Measurements from ENCODE around the gene LIN7B. TPM values are rescaled to one million over a fixed set of nuclear protein-coding genes. Genes with fewer than 3 reads are reported as not detected.

LIN7B gene
- total and polyA plus RNA-seq, 2 of the 8 experiments (the other 6 are each of a cell fraction or from before 2014, with no cell fraction given): 4.1 to 4.2 TPM

- H2BK120ac ChIP-seq (replicated peaks; ENCODE audit: low read depth, low read length): no peak overlapping the region
- H3K36me3 ChIP-seq (ENCODE audit: control insufficient read depth in 2 of 4, insufficient read depth in 4 of 4, low read length in 3 of 4): peaks cover 40 to 66% (median 59%) of the 10 kb centered on the region in 4 experiments
- peaks cover 27 to 36% of the 10 kb centered on the region in 2 experiments for H4K20me1 ChIP-seq (replicated peaks in 1 of 2; ENCODE audit: control insufficient read depth in 1 of 2, insufficient read depth in 2 of 2, low read length in 2 of 2)
- no peaks in the 10 kb centered on the region for H3K27me3 ChIP-seq (replicated peaks in 1 of 4; ENCODE audit: control insufficient read depth in 3 of 4, extremely low read depth in 1 of 4, insufficient read depth in 3 of 4, low read length in 3 of 4)
- H3K79me2 ChIP-seq (ENCODE audit: control insufficient read depth in 1 of 2, insufficient read depth in 2 of 2, low read length in 2 of 2): peaks cover 5 to 54% of the 10 kb centered on the region in 2 experiments
- H2AFZ ChIP-seq (ENCODE audit: low read length): no peak overlapping the region
- no peak overlapping the region for H2BK20ac ChIP-seq (ENCODE audit: low read length)
- no peak overlapping the region for H3K18ac ChIP-seq (ENCODE audit: extremely low read depth, low read length)
- ChIA-PET CTCF (ENCODE audit: partially characterized antibody) (interaction anchor here (0.5 to 2.2 kb wide), 11 partner anchors 10 to 358 kb away, joined by 5 to 9 read pairs (median 7); partner anchors contain the start of genes ALDH16A1 and LIN7B), POLR2A (ENCODE audit: partially characterized antibody) (interaction anchor here (0.7 to 10.1 kb wide), 14 partner anchors 7 to 133 kb away, joined by 3 to 67 read pairs (median 3); partner anchors contain the start of gene LIN7B)
- H3K27ac ChIP-seq (ENCODE audit: low read depth, low read length): no peak overlapping the region
- no peak overlapping the region for H2BK12ac ChIP-seq (ENCODE audit: low read depth, low read length)
- FAIRE-seq: no peak
- H4K8ac ChIP-seq (ENCODE audit: extremely low read depth, insufficient read depth, low read length): no peak overlapping the region
- no peaks in the 10 kb centered on the region for H3K9me3 ChIP-seq (ENCODE audit: insufficient read depth in 2 of 2, low read depth in 1 of 2, low read length in 1 of 2)
- peak; percentile 50; the same call in 1 of the 2 replicates for TF ChIP-seq POLR2AphosphoS5 (IDR thresholded peaks at IDR 0.05; ENCODE audit: low read depth, low read length)
- peak; percentile 36 to 44; a peak in 2 of 3 replicates for TF ChIP-seq POLR2A (IDR thresholded peaks at IDR 0.05; ENCODE audit: control extremely low read depth in 1 of 2, low read depth in 2 of 2, low read length in 2 of 2)
- TF ChIP-seq POU5F1 (IDR thresholded peaks at IDR 0.05; ENCODE audit: low read depth, low read length): no peak
- DNase-seq (ENCODE audit: low read depth in 1 of 2, low spot score in 2 of 2): no peak
- WGBS, 2 experiments (ENCODE audit: extremely low coverage in 1 of 2, insufficient coverage in 1 of 2, insufficient read length in 1 of 2, insufficient replicate concordance in 2 of 2, low coverage in 1 of 2, low lambda C conversion rate in 2 of 2, missing lambda C conversion rate in 1 of 2): 93% methylated on average over 23 of the region's 23 CpGs; no CpG with 5 or more reads in 1 of the 2 experiments
- no peak overlapping the region for H3K4ac ChIP-seq (replicated peaks; ENCODE audit: insufficient read length, low read depth, low read length)
- no peak overlapping the region for H2BK15ac ChIP-seq (ENCODE audit: low read length)
- no peak overlapping the region for H3K4me2 ChIP-seq (ENCODE audit: insufficient read depth in 1 of 2, low read depth in 2 of 2, low read length in 2 of 2)
- H3K56ac ChIP-seq (replicated peaks; ENCODE audit: insufficient read length, low read depth, low read length): no peak overlapping the region
- no peak overlapping the region for H3K14ac ChIP-seq (ENCODE audit: insufficient read length)
- peaks cover 17% of the 10 kb centered on the region for H3K79me1 ChIP-seq (ENCODE audit: low read depth, low read length)
- H3K23ac ChIP-seq (ENCODE audit: insufficient read length): no peak overlapping the region
- no peak overlapping the region for H3K9ac ChIP-seq (replicated peaks in 1 of 4; ENCODE audit: extremely low read depth in 1 of 4, low read depth in 3 of 4, low read length in 3 of 4)
- no peak overlapping the region; the same call in 1 of the 2 replicates for H2BK5ac ChIP-seq (ENCODE audit: low read depth, low read length)
- H4K91ac ChIP-seq (replicated peaks; ENCODE audit: insufficient read length, low read length): no peak overlapping the region
- H4K5ac ChIP-seq (ENCODE audit: insufficient read length, low read depth, low read length): no peak overlapping the region
- no peaks in the 10 kb centered on the region for H3K4me1 ChIP-seq (replicated peaks in 1 of 4; ENCODE audit: control insufficient read depth in 3 of 4, insufficient read depth in 4 of 4, low read length in 3 of 4)
- no peak overlapping the region for H2AK5ac ChIP-seq (ENCODE audit: low read depth, low read length)
- no peak overlapping the region for H3K4me3 ChIP-seq (ENCODE audit: extremely low read depth in 1 of 4, insufficient read depth in 2 of 4, low read depth in 3 of 4, low read length in 4 of 4)
- no peaks in the 10 kb centered on the region for H3K23me2 ChIP-seq (ENCODE audit: low read depth, low read length)
Observed at GRCh38 chr19:49094505-49095482, 19.4 kb upstream of the LIN7B start.
